ENCODE data around the gene PDE9A. TPM values are rescaled to one million over a fixed set of nuclear protein-coding genes. Genes with fewer than 3 reads are reported as not detected.

Gene PDE9A
- total RNA-seq, 4 donors from 2014 or later = 10.6 to 83.2 (median 28.5) TPM

DNA sequence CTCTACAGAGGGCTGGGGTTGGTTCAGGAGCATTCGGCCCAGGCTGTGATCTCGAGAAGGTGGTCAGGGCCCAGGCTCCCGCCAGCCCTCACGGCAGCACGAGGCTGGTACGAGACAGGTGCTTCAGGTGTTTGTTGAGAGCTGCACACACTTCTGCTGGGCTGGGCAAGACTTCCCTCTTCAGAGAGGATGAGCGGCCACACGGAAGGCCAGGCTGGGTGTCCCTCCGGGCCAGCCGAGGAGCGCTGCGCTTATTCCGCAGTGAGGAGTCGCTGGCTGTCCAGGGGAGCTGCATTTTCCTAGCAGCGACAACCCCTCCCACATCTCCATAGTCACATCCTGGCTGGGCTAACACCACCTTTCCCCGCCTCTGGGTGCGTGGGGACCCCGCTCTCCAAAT, 50.5 kb downstream of the PDE9A start:
- Histone ChIP-seq H3K27ac (no peak overlapping the region), H3K4me3 (no peak overlapping the region), H3K4me1 (no peaks in the 10 kb centered on the region), H3K36me3 (peaks cover 0 to 45% of the 10 kb centered on the region in 2 donors), H3K9me3 (peaks cover 0 to 8% (median 0%) of the 10 kb centered on the region in 3 donors), H3K27me3 (no peaks in the 10 kb centered on the region)
- 94 to 96% methylated on average over 8 to 9 of the region's 18 CpGs for WGBS, 2 donors (ENCODE audit: low coverage in 1 of 2)
- TF ChIP-seq, protein P1, sequence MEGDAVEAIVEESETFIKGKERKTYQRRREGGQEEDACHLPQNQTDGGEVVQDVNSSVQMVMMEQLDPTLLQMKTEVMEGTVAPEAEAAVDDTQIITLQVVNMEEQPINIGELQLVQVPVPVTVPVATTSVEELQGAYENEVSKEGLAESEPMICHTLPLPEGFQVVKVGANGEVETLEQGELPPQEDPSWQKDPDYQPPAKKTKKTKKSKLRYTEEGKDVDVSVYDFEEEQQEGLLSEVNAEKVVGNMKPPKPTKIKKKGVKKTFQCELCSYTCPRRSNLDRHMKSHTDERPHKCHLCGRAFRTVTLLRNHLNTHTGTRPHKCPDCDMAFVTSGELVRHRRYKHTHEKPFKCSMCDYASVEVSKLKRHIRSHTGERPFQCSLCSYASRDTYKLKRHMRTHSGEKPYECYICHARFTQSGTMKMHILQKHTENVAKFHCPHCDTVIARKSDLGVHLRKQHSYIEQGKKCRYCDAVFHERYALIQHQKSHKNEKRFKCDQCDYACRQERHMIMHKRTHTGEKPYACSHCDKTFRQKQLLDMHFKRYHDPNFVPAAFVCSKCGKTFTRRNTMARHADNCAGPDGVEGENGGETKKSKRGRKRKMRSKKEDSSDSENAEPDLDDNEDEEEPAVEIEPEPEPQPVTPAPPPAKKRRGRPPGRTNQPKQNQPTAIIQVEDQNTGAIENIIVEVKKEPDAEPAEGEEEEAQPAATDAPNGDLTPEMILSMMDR (IDR thresholded peaks at IDR 0.05) = no peak
- ATAC-seq = no peak

DNA sequence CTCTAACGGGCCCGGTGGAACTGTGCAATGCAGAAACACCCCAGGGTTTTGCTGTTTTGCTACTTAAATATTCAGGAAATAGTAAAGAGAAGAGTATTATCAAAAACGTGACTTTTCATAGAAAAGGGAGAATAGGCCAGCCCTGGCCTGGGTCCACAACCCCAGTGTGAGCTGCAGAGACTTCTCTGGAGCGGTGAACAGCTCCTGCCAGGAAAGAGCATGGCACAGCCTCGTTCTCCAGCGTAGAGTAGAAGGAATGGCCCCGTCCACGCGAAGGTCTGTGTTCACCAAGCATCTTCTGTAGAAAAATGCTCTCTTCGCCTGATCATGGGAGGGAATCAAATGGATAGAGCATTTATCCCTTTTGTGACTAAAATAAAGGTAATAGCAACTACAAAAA, 51.4 kb downstream of the PDE9A start:
- TF ChIP-seq POLR2AphosphoS5 (IDR thresholded peaks at IDR 0.05) (no peak), EP300 (IDR thresholded peaks at IDR 0.05) (no peak), POLR2A (IDR thresholded peaks at IDR 0.05) (no peak)
- TF ChIP-seq, protein P1 (IDR thresholded peaks at IDR 0.05) = no peak
- H3K27ac ChIP-seq = no peak overlapping the region
- no peaks in the 10 kb centered on the region for H3K27me3 ChIP-seq
- H3K9me3 ChIP-seq = peaks cover 0 to 8% (median 0%) of the 10 kb centered on the region in 3 donors
- ATAC-seq = no peak
- WGBS, 2 donors (ENCODE audit: low coverage in 1 of 2) = 79 to 91% methylated on average over 2 to 9 of the region's 10 CpGs
- peaks cover 0 to 38% of the 10 kb centered on the region in 2 donors for H3K36me3 ChIP-seq
- no peak overlapping the region for H3K4me3 ChIP-seq
- no peaks in the 10 kb centered on the region for H3K4me1 ChIP-seq

DNA sequence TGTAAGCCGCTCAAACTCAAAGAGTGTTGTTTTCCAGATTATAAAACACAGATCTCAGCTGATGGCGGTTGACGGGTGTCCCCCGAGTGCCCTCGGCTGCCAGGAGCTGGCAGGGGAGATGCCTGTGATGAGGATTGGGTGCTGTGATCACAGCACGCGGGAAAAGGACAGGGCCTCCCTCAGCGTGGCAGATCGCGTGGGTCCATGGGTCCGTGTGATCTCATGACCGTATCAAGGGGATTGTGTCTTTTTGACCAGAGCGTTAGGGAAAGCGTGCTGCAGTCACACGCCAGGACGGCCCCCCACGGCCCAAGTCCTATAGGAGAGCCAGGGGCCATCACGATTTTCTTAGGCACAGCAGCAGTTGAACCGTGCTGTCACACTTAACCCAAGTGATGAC, 51.9 kb downstream of the PDE9A start:
- 98% methylated on average over 6 of the region's 19 CpGs; no CpG with 5 or more reads in 1 of the 2 donors for WGBS, 2 donors (ENCODE audit: low coverage in 1 of 2)
- peaks cover 0 to 33% of the 10 kb centered on the region in 2 donors for H3K36me3 ChIP-seq
- H3K4me1 ChIP-seq = no peaks in the 10 kb centered on the region
- TF ChIP-seq POLR2A (IDR thresholded peaks at IDR 0.05) (no peak), POLR2AphosphoS5 (IDR thresholded peaks at IDR 0.05) (no peak), EP300 (IDR thresholded peaks at IDR 0.05) (no peak)
- TF ChIP-seq, protein P1 (IDR thresholded peaks at IDR 0.05) = no peak
- H3K27ac ChIP-seq = no peak overlapping the region
- ATAC-seq = no peak
- H3K9me3 ChIP-seq = peaks cover 0 to 8% (median 0%) of the 10 kb centered on the region in 3 donors
- H3K4me3 ChIP-seq = no peak overlapping the region
- H3K27me3 ChIP-seq = no peaks in the 10 kb centered on the region

DNA sequence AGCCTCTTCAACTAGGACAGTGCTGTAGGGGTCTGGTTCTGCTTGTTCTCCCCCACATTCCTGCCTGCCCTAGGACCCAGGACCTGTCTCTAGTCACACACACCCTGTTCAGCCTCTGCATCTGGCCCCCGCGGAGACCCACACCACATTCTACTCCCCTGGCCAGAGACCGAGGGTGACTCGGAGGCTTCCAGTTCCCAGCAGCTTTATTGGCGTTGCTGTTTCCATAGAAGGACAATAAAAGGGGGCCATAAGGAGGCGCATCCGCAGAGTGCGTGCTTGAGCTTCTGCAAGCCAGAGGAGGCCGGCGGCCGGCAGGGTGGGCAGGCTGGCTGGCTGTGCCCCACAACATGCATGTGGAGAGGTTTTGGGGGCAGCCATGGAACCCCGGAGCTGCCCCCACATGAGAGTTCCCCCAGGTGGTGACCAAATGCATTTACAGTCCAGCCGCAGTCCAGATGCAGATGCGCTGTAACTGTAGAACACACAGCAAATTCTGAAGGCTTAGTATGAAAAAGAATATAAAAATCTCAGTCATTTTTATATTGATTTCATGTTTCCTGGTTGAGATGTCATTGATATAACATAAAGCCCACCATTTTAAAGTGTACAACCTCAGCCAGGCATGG, 52.4 kb downstream of the PDE9A start:
- peaks cover 0 to 28% of the 10 kb centered on the region in 2 donors for H3K36me3 ChIP-seq
- 94% methylated on average over 3 of the region's 14 CpGs; no CpG with 5 or more reads in 1 of the 2 donors for WGBS, 2 donors (ENCODE audit: low coverage in 1 of 2)
- no peak for TF ChIP-seq POLR2A (IDR thresholded peaks at IDR 0.05)
- no peak for TF ChIP-seq EP300 (IDR thresholded peaks at IDR 0.05)
- H3K4me1 ChIP-seq = no peaks in the 10 kb centered on the region
- peaks cover 0 to 8% (median 0%) of the 10 kb centered on the region in 3 donors for H3K9me3 ChIP-seq
- ATAC-seq = no peak
- no peak overlapping the region for H3K4me3 ChIP-seq
- no peaks in the 10 kb centered on the region for H3K27me3 ChIP-seq
- H3K27ac ChIP-seq = no peak overlapping the region

DNA sequence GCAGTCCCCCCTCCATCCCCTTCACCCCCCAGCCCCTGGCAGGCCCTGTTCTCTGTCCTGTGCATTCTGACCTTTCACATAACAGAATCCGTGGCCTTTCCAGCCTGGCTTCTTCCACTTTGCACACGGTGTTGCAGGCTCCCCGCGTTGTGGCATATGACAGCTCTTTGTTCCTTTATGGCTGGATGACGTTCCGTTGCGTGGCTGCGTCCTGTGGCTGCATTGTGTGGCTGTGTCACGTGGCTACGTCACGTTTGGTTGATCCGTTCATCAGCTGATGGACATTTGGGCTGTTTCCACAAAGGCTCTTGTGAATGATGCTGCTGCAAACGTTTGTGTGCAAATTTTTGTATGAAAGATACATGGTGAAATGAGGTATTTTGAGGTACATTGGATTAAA, 53.3 kb downstream of the PDE9A start:
- 87 to 90% methylated on average over 8 to 13 of the region's 13 CpGs for WGBS, 2 donors (ENCODE audit: low coverage in 1 of 2)
- Histone ChIP-seq H3K27ac (no peak overlapping the region), H3K36me3 (peaks cover 0 to 26% of the 10 kb centered on the region in 2 donors), H3K4me3 (no peak overlapping the region), H3K9me3 (peaks cover 0 to 4% (median 0%) of the 10 kb centered on the region in 3 donors), H3K4me1 (no peaks in the 10 kb centered on the region), H3K27me3 (no peaks in the 10 kb centered on the region)
- no peak for TF ChIP-seq POLR2AphosphoS5 (IDR thresholded peaks at IDR 0.05)
- TF ChIP-seq, protein P1 (IDR thresholded peaks at IDR 0.05) = no peak
- no peak for TF ChIP-seq EP300 (IDR thresholded peaks at IDR 0.05)
- TF ChIP-seq POLR2A (IDR thresholded peaks at IDR 0.05) = no peak
- ATAC-seq = no peak
